Measurements from ENCODE around the gene TAAR5. TPM values are rescaled to one million over a fixed set of nuclear protein-coding genes. Genes with fewer than 3 reads are reported as not detected.

Gene TAAR5
- total and polyA plus RNA-seq, 10 of the 15 experiments (the other 5 are each of a cell fraction or from before 2014, with no cell fraction given) = not detected

DNA sequence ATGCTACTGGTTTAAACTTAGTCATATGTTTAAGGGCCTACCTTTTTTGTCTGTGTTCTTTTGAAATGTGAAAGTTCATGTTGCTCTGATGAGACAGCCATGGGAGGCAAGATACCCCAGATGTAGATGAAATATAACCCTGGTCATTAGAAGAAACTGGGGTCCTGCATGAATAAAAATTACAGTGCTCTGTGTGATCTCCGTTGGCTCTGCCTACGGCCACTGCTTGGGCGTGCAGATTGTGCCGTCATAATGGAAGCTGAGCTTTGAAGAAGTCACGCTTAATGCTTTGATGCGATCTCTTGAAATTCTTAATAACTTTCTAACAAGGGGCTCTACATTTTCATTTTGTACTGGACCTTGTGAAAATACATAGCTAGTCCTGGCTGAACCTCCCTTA lies 34.6 kb upstream of the TAAR5 start, which contains the start of gene TAAR2:
Gene TAAR2 (minus strand): TSS at position 101 of the 400 bp plus-strand sequence. CDS start 0 bp downstream, at position 101.
- Histone ChIP-seq H3K4me1 (ENCODE audit: control insufficient read depth, insufficient read depth, low read length) (no peaks in the 10 kb centered on the region), H3K79me2 (ENCODE audit: control insufficient read depth, insufficient read depth, low read length) (no peaks in the 10 kb centered on the region), H4K20me1 (ENCODE audit: control insufficient read depth, insufficient read depth) (no peaks in the 10 kb centered on the region), H3K36me3 (ENCODE audit: control insufficient read depth in 2 of 2, insufficient read depth in 2 of 2, low read length in 1 of 2) (no peaks in the 10 kb centered on the region), H3K9ac (ENCODE audit: control insufficient read depth, insufficient read depth, low read length) (no peak within 1 kb of the TSS), H3K4me2 (ENCODE audit: control insufficient read depth, insufficient read depth) (no peak within 1 kb of the TSS), H3K27ac (ENCODE audit: control insufficient read depth, insufficient read depth) (no peak within 1 kb of the TSS), H3K4me3 (no peak within 1 kb of the TSS), H3K9me3 (replicated peaks; ENCODE audit: control insufficient read depth, insufficient read depth, low read length) (no peaks in the 10 kb centered on the region), H3K27me3 (replicated peaks in 1 of 2; ENCODE audit: control insufficient read depth in 2 of 2, insufficient read depth in 2 of 2, low read length in 1 of 2) (no peaks in the 10 kb centered on the region; a peak in 1 of 4 replicates), H2AFZ (ENCODE audit: control insufficient read depth, low read depth, low read length) (no peak within 1 kb of the TSS)
- intact Hi-C loops (cut with micrococcal nuclease; ENCODE audit: unreplicated experiment) = no loop called here
- DNase-seq (ENCODE audit: low read depth, low spot score) = no peak
- CTCF ChIA-PET = no interaction called here
- FAIRE-seq = no peak
- SMC1A ChIA-PET (ENCODE audit: uncharacterized antibody, unreplicated experiment) = no interaction called here
- TF ChIP-seq, protein P1, sequence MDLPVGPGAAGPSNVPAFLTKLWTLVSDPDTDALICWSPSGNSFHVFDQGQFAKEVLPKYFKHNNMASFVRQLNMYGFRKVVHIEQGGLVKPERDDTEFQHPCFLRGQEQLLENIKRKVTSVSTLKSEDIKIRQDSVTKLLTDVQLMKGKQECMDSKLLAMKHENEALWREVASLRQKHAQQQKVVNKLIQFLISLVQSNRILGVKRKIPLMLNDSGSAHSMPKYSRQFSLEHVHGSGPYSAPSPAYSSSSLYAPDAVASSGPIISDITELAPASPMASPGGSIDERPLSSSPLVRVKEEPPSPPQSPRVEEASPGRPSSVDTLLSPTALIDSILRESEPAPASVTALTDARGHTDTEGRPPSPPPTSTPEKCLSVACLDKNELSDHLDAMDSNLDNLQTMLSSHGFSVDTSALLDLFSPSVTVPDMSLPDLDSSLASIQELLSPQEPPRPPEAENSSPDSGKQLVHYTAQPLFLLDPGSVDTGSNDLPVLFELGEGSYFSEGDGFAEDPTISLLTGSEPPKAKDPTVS (IDR thresholded peaks at IDR 0.05; ENCODE audit: low read depth, low read length) = no peak
- TF ChIP-seq BCL11A (IDR thresholded peaks at IDR 0.05; ENCODE audit: low read depth, low read length) (no peak), SP1 (IDR thresholded peaks at IDR 0.05; ENCODE audit: low read depth, low read length) (no peak), SIX5 (IDR thresholded peaks at IDR 0.05; ENCODE audit: low read depth, low read length, severe bottlenecking) (no peak), NFYB (IDR thresholded peaks at IDR 0.05; ENCODE audit: insufficient read depth, low read depth, low read length) (no peak), RBBP5 (conservative IDR thresholded peaks at IDR 0.05) (no peak), GATAD2B (conservative IDR thresholded peaks at IDR 0.05; ENCODE audit: low read depth) (no peak), RUNX3 (IDR thresholded peaks at IDR 0.05; ENCODE audit: low read length) (no peak), RAD51 (IDR thresholded peaks at IDR 0.05) (no peak), CHD4 (IDR thresholded peaks at IDR 0.05) (no peak), NFYA (IDR thresholded peaks at IDR 0.05; ENCODE audit: borderline replicate concordance, low read depth, low read length) (no peak), RCOR1 (conservative IDR thresholded peaks at IDR 0.05; ENCODE audit: low read depth, low read length) (no peak)
- TF ChIP-seq, protein P2, sequence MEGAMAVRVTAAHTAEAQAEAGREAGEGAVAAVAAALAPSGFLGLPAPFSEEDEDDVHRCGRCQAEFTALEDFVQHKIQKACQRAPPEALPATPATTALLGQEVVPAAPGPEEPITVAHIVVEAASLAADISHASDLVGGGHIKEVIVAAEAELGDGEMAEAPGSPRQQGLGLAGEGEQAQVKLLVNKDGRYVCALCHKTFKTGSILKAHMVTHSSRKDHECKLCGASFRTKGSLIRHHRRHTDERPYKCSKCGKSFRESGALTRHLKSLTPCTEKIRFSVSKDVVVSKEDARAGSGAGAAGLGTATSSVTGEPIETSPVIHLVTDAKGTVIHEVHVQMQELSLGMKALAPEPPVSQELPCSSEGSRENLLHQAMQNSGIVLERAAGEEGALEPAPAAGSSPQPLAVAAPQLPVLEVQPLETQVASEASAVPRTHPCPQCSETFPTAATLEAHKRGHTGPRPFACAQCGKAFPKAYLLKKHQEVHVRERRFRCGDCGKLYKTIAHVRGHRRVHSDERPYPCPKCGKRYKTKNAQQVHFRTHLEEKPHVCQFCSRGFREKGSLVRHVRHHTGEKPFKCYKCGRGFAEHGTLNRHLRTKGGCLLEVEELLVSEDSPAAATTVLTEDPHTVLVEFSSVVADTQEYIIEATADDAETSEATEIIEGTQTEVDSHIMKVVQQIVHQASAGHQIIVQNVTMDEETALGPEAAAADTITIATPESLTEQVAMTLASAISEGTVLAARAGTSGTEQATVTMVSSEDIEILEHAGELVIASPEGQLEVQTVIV (IDR thresholded peaks at IDR 0.05; ENCODE audit: borderline replicate concordance, partially characterized antibody) = no peak
- TF ChIP-seq, protein P3, sequence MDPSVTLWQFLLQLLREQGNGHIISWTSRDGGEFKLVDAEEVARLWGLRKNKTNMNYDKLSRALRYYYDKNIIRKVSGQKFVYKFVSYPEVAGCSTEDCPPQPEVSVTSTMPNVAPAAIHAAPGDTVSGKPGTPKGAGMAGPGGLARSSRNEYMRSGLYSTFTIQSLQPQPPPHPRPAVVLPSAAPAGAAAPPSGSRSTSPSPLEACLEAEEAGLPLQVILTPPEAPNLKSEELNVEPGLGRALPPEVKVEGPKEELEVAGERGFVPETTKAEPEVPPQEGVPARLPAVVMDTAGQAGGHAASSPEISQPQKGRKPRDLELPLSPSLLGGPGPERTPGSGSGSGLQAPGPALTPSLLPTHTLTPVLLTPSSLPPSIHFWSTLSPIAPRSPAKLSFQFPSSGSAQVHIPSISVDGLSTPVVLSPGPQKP (IDR thresholded peaks at IDR 0.05; ENCODE audit: low read depth, low read length) = no peak
- BruUV-seq (replicated peaks) = no TSS peak
- in situ Hi-C loops (cut with MboI) = no loop called here
- POLR2A ChIA-PET = no interaction called here
- RAD21 ChIA-PET (ENCODE audit: unreplicated experiment) = no interaction called here
- WGBS (ENCODE audit: insufficient coverage, insufficient replicate concordance, low lambda C conversion rate, missing lambda C conversion rate) = 63% methylated on average over 6 of the region's 6 CpGs
- ATAC-seq = no peak

All from GM12878 (cell line).